DMS79 (cell line): ENCODE results near the gene DDIT4.
"Not testable (repeated sequence)": the region's sequence is repeated elsewhere in the genome, so short reads cannot be mapped to it uniquely, and the experiment has no call there.

ENCODE experiments used
- DNase-seq: peaks from one replicate; lab custom pipeline; 2025; lab: John Stamatoyannopoulos, UW

DDIT4 gene

GRCh38 chr10:72249176-72249862, 24.4 kb upstream of the DDIT4 start:
- DNase-seq: not testable (repeated sequence)

- DNase-seq: no peak
Observed at GRCh38 chr10:72250666-72251065, 23.1 kb upstream of the DDIT4 start.

- no peak for DNase-seq
Observed at GRCh38 chr10:72251635-72252034, 22.1 kb upstream of the DDIT4 start.

DNA sequence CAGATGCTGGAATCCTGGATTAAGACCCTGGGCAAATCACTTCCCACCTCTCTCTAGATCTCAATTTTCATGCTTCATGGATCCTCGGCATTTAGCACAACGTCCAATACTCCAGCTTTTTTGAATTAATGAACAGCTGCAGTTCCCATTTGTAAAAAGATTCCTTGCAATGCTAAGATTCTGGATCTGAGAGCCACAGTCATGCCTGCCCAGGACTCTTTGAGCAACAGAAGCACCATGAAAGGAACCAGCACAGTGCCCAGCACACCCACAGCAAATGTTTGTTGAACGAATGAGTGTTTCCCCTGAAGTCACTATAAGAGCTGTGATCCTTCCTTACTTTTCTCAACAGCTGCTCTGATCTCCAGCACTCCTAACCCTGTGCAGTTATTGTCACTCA, 20.8 kb upstream of the DDIT4 start:
- no peak for DNase-seq

- DNase-seq: no peak
Observed at GRCh38 chr10:72253578-72253977, 20.1 kb upstream of the DDIT4 start.

DNA sequence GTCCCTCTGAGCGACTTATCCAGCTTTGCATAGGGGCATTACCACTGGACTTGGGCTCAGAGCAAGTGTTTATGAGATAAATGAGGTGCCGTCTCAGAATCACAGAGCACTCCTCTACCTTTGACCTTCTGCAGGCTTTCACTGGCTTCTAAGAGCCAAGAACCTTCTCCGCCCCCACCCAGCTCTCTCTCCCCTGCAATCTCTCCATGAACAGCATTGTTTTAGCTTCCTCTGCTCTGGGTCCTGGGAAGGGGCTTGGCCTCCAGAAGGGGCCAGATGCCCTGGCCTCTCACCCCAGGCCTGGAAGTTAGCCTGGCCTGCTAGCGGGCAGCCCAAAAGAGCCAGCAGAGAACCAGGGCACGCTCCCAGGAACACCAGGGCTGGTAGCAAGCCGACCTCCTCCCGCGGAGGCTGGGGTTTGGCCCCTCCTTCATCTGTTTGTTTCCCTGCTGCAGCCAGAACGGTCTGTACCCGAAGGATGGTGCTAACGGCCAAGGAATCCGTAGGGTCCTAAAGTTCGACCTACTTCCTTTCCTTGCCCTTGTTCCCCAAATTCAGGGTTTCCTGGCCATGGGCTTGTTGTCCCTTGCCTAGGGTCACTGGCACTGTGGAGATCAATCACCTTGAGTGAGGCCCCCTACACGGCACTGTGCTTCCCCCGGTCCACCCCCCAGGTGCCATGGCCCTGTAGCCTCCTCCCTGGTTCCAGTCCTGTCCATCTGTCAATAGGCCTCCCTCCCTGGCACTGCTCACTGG, 18.7 kb upstream of the DDIT4 start:
- DNase-seq: no peak

- no peak for DNase-seq
Observed at GRCh38 chr10:72255977-72256729, 17.6 kb upstream of the DDIT4 start.

GRCh38 chr10:72257051-72257892, 16.5 kb upstream of the DDIT4 start:
- no peak for DNase-seq

DNA sequence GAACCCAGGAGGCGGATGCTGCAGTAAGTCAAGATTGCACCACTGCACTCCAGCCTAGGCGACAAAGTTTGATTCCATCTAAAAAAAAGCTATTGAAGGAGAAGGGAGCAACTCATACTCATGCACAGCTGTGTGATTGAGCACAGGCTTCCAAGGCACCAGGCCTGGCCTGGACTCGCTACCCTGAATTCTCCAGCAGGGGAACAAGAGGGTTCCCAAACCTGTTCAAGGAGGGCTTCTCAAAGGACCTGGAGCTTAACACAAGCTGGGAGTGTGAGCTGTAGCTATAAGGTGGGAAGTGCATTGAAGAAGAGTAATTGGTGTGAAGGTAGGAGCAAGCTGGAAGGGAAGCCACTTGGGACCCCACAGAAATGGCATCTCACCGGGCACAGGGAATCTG, 15.1 kb upstream of the DDIT4 start:
- DNase-seq: no peak

GRCh38 chr10:72259491-72260238, 14.1 kb upstream of the DDIT4 start:
- no peak for DNase-seq

DNA sequence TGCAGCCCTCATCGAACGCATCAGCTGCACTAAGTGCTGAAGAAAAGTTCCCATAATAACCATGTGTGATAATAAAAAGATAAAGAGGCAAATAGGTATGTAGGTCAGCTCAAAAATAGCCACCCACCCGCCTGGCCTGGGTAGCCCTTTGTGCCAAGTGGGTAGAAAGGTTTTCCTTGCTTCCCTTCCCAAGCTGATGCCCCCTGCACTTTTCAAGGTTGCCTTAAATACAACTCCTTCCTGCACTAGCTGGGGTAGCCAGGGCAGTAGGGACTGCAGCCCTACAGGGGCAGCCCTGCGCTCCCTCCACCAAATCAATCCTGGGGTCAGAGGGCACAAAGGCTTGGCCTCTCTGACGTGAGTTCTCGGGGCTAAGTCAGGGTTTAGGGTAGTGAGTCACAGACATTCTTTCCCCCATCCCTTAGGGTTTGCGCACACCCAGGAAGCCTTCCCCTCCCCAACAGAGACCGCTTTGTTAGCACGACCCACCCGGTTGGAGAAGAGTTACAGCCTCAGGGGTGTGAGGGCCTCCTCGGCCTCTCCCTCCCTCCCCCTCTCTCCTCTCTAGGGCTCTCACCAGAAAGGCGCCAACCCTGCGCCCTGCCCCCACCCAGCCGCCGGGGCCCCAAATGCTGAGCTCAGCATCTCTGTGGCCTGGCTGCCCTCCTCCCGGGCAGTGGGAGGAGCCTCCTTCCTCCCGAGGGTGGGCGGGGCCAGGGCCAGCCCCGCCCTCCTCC, 13.3 kb upstream of the DDIT4 start:
- DNase-seq: no peak

- DNase-seq: no peak
Observed at GRCh38 chr10:72260976-72261783, 12.5 kb upstream of the DDIT4 start.

- DNase-seq: no peak
Observed at GRCh38 chr10:72261784-72262404, 11.8 kb upstream of the DDIT4 start.

DNA sequence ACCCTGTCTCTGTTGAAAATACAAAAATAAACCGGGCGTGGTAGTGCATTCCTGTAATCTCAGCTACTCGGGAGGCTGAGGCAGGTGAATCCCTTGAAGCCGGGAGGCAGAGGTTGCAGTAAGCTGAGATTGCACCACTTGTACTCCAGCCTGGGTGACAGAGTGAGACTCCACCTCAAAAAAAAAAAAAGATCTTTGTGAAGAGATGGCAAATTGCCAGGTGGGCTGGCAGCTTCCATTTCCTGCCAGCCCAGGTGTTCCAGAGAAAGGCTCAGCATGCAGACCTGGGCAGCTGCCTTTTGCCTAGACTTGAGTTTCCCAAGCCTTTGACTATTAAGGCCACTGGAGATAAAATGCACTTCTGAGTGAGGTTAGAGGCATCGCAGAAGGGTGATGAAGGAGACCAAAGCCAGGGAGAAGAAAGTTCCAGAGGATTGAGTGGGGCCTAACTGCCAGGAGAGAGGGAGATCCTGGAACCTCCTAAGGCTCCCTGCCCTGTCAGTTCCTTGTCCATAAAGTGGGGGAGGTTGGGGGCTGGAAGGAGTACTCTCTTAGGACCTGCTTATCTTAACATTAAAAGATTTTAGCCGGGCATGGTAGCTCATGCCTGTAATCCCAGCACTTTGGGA, 10.0 kb upstream of the DDIT4 start:
- peak; percentile 75 for DNase-seq

DNA sequence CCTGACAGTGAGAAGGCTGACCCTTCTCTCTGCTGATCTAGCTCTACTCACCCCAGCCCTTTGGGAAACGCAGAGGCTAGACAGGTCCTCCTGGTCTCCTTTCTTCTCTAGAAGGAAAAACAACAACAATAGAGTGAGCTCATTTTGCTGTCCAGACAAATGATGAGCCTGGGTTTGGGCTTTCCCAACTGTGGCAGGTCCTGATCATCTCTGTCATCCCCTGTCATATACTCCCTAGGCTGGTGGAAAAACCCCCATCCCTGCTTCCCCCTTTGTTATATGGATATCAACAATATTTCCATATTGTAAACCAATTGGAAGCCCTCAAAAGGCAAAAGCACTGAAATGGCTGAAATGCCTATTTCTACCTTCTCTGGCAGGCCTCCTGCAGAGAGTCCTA, 9.2 kb upstream of the DDIT4 start:
- no peak for DNase-seq

DNA sequence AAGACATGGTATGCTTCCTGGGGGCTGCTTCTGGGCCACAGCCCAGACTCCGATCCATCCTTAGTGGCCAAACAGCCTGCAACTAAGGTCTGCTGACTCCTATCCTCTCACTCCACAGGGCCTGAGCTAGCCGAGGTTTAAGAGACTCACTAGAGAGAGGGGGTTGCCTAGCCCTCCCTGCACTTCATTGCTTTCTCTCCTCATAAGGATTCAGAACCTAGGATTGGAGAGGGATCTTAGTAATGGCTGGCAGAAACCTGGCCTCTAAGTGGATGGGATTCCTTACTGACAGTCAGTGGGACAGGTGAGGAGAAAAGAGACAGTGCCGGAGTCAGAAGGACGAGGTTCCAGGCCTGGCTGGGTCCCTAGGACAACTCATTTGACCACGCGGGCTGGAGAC, 8.2 kb upstream of the DDIT4 start:
- DNase-seq: no peak

DNA sequence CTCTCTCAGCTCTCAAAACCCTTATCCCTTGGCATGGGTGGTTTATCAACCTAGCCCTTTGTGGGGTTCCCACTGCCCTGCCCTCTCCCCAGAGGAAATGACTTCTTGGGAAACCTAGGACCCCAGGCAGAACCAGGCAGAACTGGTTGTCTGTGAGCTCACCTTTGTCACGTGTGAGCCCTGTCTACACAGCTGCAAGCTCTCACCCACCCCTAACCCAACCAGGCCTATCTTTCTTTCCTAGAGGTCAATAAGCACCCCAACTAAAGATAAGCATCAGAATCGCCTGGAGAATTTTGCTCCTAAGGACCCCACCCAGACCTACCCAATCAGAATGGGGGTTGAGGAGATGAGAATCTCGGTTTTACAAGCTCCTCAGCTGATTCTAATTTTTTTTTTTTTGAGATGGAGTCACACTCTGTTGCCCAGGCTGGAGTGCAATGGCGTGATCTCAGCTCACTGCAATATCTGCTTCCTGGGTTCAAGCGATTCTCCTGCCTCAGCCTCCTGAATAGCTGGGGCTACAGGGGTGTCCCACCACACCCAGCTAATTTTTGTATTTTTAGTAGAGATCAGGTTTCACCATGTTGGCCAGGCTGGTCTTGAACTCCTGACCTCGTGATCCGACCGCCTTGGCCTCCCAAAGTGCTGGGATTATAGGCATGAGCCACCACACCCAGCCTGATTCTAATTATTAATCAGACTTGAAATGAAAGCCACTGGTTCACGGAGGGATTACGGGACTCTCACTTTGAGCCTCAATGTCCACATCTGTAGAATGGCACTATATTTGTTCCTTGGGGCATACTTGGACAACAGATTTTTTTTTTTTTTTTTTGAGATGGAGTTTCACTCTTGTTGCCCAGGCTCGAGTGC, 7.5 kb upstream of the DDIT4 start:
- no peak for DNase-seq

- no peak for DNase-seq
Observed at GRCh38 chr10:72267381-72267780, 6.3 kb upstream of the DDIT4 start.
